NCI-H2029 treated with DMSO at 0.1 percent for 48 hours (cell line): ENCODE measurements around the gene NCKAP5.

Source experiments
- DNase-seq: peaks from one replicate; lab custom pipeline; 2025; lab: John Stamatoyannopoulos, UW

NCKAP5 gene

GRCh38 chr2:133082034-133082433 lies 486.2 kb downstream of the NCKAP5 start:
- no peak for DNase-seq

DNA sequence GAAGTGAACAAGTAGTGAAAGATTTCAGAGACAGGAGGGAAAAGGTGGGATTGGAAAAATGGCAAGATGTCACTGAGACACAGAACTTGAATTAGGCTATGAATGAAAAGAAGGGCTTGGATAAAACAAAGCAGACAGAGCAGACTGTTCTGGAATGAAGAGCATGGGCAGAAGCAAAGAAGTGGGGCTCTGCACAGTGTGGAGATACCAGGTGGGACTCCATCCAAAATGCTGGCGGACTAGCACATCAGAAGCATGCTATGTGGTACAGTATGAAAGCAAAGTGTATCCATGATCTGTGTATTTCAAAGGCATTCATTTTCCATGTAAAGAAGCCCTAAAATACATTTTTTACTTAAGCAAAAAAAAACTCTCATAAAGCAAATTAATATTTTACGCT lies 487.4 kb downstream of the NCKAP5 start:
- no peak for DNase-seq

GRCh38 chr2:133078667-133079411 lies 489.4 kb downstream of the NCKAP5 start:
- DNase-seq: no peak

GRCh38 chr2:133077269-133077822 lies 490.9 kb downstream of the NCKAP5 start:
- DNase-seq: no peak

- no peak for DNase-seq
Observed at GRCh38 chr2:133072837-133073694, 495.2 kb downstream of the NCKAP5 start.

- DNase-seq: no peak
Observed at GRCh38 chr2:133063775-133064174, 504.5 kb downstream of the NCKAP5 start.

DNA sequence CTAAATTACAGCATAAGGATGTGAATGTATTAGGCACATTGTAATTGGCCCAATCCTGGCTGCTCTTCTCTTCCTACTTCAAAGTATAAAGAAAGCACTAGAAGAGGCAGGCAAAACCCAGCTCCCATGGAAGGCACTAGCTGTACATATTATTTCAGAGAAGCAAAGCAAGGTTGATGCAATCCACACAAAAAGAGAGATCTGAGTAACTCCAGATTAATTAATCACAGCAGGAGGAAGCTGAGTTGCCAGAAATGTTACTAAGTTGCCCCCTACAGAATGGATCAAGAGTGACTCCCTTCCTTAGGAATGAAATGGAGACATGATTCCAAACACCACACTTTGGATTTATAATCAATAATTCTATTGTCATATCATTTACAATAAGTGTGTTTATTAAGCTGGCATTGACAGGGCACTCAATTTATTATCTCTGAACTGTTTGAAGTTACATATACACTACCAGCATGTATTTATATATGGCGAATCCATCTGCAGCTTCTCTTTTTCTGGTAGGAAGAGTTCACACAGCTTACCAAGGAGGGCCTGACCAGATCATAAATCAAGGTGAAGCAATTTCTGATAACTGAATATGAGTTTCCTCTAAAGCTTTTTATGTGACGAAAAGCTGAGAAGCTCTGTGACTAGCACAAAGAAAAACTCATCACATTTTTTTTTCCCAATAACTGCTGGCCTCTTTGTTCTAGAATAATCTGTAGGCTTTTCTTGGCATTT lies 505.2 kb downstream of the NCKAP5 start:
- DNase-seq: no peak

DNA sequence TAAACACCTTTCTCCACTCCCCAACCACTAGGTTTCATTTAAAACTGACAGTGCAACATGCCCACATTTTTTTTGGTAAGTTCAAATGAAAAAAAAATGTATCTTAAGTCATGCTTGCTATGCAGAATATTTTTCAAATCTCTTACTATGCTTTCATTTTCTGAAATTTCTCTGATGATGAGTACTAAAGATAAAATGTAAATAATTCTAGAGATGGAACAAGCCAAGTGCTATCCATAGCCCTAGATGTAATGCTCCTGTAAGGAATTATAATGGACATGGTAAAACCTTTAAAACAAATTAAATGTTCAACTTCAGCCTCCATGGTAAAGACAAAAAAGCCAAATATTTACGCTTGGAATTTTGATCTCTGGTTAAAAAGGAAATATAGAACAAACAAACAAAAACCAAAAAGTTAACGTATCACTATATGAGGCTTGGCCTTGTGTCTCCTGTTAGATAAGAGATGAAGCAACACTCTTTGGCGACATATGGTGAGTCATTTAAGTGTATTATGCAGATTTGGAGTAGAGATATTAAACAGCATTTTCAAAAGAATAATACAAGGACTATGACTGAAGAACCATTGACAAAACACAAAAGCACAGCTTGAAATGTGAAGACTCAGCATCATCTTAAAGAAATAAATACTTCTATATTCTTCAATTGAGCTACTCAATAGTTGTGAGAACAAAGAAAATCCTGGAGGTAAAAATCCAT lies 506.2 kb downstream of the NCKAP5 start:
- DNase-seq: no peak

DNA sequence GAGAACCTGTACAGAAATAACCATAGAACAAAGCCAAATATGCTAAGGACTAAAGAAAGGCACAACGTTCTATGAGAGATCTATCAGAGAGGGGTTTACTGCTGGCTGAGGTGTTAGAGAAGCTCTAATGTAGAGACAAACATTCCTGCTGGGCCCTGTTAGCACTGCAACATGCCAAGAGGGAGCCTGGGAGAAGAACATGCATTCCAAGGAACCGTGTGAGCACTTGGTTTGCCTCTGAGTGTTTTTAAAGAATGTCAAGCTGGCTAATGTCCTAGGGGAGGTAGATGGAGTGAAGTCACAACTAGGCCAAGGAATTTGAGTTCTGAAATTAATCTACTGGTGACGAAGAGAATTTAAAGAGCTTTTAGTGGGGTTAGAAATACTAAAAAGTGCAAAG lies 514.0 kb downstream of the NCKAP5 start:
- DNase-seq: no peak

- DNase-seq: no peak
Observed at GRCh38 chr2:133053541-133053940, 514.7 kb downstream of the NCKAP5 start.

GRCh38 chr2:133045787-133046186 lies 522.5 kb downstream of the NCKAP5 start:
- DNase-seq: no peak

GRCh38 chr2:133044556-133044955 lies 523.7 kb downstream of the NCKAP5 start:
- no peak for DNase-seq

DNA sequence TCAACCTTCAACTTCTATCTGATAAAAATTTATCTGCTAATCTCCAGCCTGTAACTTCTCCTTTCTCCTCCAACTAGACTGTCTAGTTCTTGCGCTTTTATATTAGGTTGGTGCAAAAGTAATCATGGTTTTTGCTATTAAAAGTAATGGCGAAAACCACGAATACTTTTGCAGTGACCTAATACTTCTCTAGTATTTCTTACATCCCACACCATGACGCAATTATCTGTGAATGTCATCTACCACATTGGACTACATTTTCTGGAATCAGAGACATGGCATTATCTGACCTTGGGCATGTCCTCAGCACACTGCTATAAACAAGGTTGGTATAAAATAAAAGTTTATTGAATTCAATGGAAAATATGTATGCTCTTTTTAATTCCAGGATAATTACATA lies 528.1 kb downstream of the NCKAP5 start:
- no peak for DNase-seq

GRCh38 chr2:133039531-133039930 lies 528.7 kb downstream of the NCKAP5 start:
- no peak for DNase-seq

DNA sequence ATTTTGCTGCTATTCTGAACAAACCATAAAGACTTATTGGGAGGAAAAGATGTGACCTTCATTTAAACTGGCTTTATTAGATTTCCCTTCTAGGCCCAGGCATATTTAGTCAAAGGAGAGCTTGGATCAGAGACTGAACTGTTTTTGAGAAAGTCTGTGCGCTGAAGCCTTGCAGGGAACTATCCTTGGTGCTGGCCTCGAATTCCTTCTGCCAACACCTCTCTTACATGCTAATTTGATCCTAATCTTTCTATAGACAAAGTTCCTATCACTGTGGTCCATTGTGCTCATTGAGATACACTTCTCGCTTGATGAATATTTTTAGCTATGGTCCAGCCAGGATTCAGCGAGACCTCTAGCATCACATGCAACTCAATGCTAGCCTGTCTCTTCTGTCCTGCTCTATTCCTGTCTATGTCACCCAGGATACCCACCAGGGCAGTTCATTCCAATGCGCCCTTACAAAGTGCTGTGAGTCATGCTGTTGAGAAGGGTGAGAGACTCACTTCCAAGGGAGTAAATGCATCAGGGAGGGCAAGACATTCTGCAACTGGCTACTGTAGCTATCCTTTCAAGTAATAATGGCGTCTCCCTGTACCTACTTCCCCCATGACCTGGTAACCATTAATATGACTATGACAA lies 541.6 kb downstream of the NCKAP5 start:
- no peak for DNase-seq

DNA sequence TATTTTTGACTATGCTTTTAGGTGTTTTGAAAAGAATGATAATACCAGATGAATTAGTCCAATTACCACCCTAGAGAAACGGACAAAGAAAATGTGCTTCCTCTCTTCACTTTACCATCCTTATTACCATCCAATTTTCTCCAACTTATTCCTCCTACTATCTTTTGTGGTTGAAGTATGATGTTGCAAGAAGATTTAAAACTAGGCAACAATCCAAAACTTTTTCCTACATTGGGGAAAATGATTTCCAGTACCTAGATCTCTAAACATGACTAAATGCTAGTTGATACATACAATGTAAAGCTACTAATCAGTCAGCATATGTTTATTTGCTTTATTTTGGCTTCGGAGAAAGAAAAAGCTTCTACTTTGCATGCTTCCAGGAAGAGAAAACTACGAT lies 543.3 kb downstream of the NCKAP5 start:
- DNase-seq: no peak

- no peak for DNase-seq
Observed at GRCh38 chr2:133012847-133013734, 555.2 kb downstream of the NCKAP5 start.

GRCh38 chr2:133004623-133005022 lies 563.6 kb downstream of the NCKAP5 start:
- no peak for DNase-seq

GRCh38 chr2:132999421-132999820 lies 568.8 kb downstream of the NCKAP5 start:
- no peak for DNase-seq

- no peak for DNase-seq
Observed at GRCh38 chr2:132998221-132998620, 570.0 kb downstream of the NCKAP5 start.
